Measurements from ENCODE around the gene MAPK9.

- TF ChIP-seq CTCF (IDR thresholded peaks at IDR 0.05 in 4 of 5, conservative IDR thresholded peaks at IDR 0.05 in 1 of 5) (no peak), POLR2A (IDR thresholded peaks at IDR 0.05) (no peak)
Observed at GRCh38 chr5:180199390-180199789, 92.5 kb downstream of the MAPK9 start.

Data from gastrocnemius medialis (tissue), 4 donors.